HEK293 (cell line): ENCODE results near the gene PRMT6.

Source experiments
- CTCF ChIA-PET: fragments of 350-600 bp; formaldehyde crosslinking; extraction: SDS; loops from one replicate; lab custom pipeline; 2021; ENCODE audit warnings: antibody characterized with exemption; lab: Yijun Ruan, JAX
- POLR2A ChIA-PET: fragments of 300-600 bp; formaldehyde crosslinking; extraction: SDS; loops from one replicate; lab custom pipeline; 2020; ENCODE audit warnings: antibody characterized with exemption, inconsistent platforms; lab: Yijun Ruan, JAX
- H3K27ac ChIP-seq: fragments of 200-500 bp; sonication (Bioruptor generic); 2 replicates; pipeline ENCODE4 v1.5.1; 2014; ENCODE audit warnings: low read depth, low read length, control low read depth, inconsistent platforms; ENCODE audit errors: extremely low read depth
- H3K36me3 ChIP-seq, 2 experiments: fragments of 200-500 bp in 1 of 2; sonication (Bioruptor generic) in 1 of 2; 1 replicate in 1 of 2; 2 replicates in 1 of 2; pipeline ENCODE4 v1.5.1; 2014 to 2017; ENCODE audit warnings: inconsistent platforms in 2 of 2, low read length in 2 of 2; ENCODE audit not compliant: control insufficient read depth in 2 of 2, insufficient read depth in 1 of 2
- H3K4me1 ChIP-seq: fragments of 200-500 bp; sonication (Bioruptor generic); 2 replicates; pipeline ENCODE4 v1.5.1; 2014; ENCODE audit warnings: mild to moderate bottlenecking, low read length, inconsistent platforms; ENCODE audit not compliant: control insufficient read depth, insufficient read depth
- H3K4me3 ChIP-seq: 2 replicates; pipeline ENCODE4 v1.5.1; 2011; ENCODE audit warnings: low read depth, mild to moderate bottlenecking, control low read depth, low read length, moderate library complexity
- H3K9me3 ChIP-seq: fragments of 200-500 bp; sonication (Bioruptor generic); 2 replicates; pipeline ENCODE4 v1.5.1; 2014; ENCODE audit warnings: low read depth, low read length, inconsistent platforms; ENCODE audit not compliant: control insufficient read depth, insufficient read depth
- BCL11A ChIP-seq: fragments of 450-650 bp; formaldehyde crosslinking; IDR thresholded peaks from 2 replicates; pipeline ENCODE4 v1.5.1; 2016; ENCODE audit warnings: low read depth, missing biosample characterization, missing genetic modification characterization
- BCL11B ChIP-seq: fragments of 450-650 bp; formaldehyde crosslinking; IDR thresholded peaks from 2 replicates; pipeline ENCODE4 v1.5.1; 2016; ENCODE audit warnings: low read depth, missing biosample characterization, missing genetic modification characterization
- HOXA7 ChIP-seq: sonication (generic); formaldehyde crosslinking; IDR thresholded peaks from 2 replicates; pipeline ENCODE4 v1.8.1; 2022; ENCODE audit warnings: missing genetic modification reagents, borderline replicate concordance
- KLF10 ChIP-seq: fragments of 450-650 bp; IDR thresholded peaks from 2 replicates; pipeline ENCODE4 v1.5.1; 2018; ENCODE audit warnings: missing biosample characterization, mild to moderate bottlenecking, missing genetic modification characterization
- SP2 ChIP-seq: fragments of 450-650 bp; formaldehyde crosslinking; IDR thresholded peaks from 2 replicates; pipeline ENCODE4 v1.5.1; 2016; ENCODE audit warnings: missing biosample characterization, missing genetic modification characterization
- ZBTB1 ChIP-seq: fragments of 450-650 bp; formaldehyde crosslinking; IDR thresholded peaks from 2 replicates; pipeline ENCODE4 v1.5.1; 2016; ENCODE audit warnings: missing biosample characterization, missing genetic modification characterization
- ZBTB17 ChIP-seq: fragments of 450-650 bp; formaldehyde crosslinking; IDR thresholded peaks from 2 replicates; pipeline ENCODE4 v1.5.1; 2016; ENCODE audit warnings: missing biosample characterization, missing genetic modification characterization
- ZBTB48 ChIP-seq: fragments of 450-650 bp; formaldehyde crosslinking; IDR thresholded peaks from 2 replicates; pipeline ENCODE4 v1.5.1; 2016; ENCODE audit warnings: missing biosample characterization, missing genetic modification characterization
- ZNF2 ChIP-seq: fragments of 450-650 bp; formaldehyde crosslinking; IDR thresholded peaks from 2 replicates; pipeline ENCODE4 v1.5.1; 2016; ENCODE audit warnings: missing biosample characterization, missing genetic modification characterization
- ZNF23 ChIP-seq: fragments of 450-650 bp; formaldehyde crosslinking; IDR thresholded peaks from 2 replicates; pipeline ENCODE4 v1.5.1; 2016; ENCODE audit warnings: missing biosample characterization, missing genetic modification characterization, borderline replicate concordance
- ZNF239 ChIP-seq: fragments of 450-650 bp; formaldehyde crosslinking; IDR thresholded peaks from 2 replicates; pipeline ENCODE4 v1.5.1; 2016; ENCODE audit warnings: missing biosample characterization, missing genetic modification characterization
- ZNF292 ChIP-seq: fragments of 450-650 bp; formaldehyde crosslinking; IDR thresholded peaks from 2 replicates; pipeline ENCODE4 v1.5.1; 2016; ENCODE audit warnings: low read depth, missing biosample characterization, missing genetic modification characterization, borderline replicate concordance
- ZNF302 ChIP-seq: fragments of 450-650 bp; formaldehyde crosslinking; IDR thresholded peaks from 2 replicates; pipeline ENCODE4 v1.5.1; 2016; ENCODE audit warnings: missing biosample characterization, missing genetic modification characterization, low read depth
- ZNF324 ChIP-seq: fragments of 450-650 bp; formaldehyde crosslinking; IDR thresholded peaks from 2 replicates; pipeline ENCODE4 v1.5.1; 2016; ENCODE audit warnings: missing biosample characterization, missing genetic modification characterization
- ZNF354C ChIP-seq: fragments of 450-650 bp; formaldehyde crosslinking; IDR thresholded peaks from 2 replicates; pipeline ENCODE4 v1.5.1; 2016; ENCODE audit warnings: missing biosample characterization, missing genetic modification characterization, low read depth, borderline replicate concordance
- ZNF394 ChIP-seq: fragments of 450-650 bp; formaldehyde crosslinking; IDR thresholded peaks from 2 replicates; pipeline ENCODE4 v1.5.1; 2016; ENCODE audit warnings: missing biosample characterization, missing genetic modification characterization, mild to moderate bottlenecking, moderate library complexity, borderline replicate concordance
- ZNF510 ChIP-seq: fragments of 450-650 bp; formaldehyde crosslinking; IDR thresholded peaks from 2 replicates; pipeline ENCODE4 v1.5.1; 2018; ENCODE audit warnings: mild to moderate bottlenecking, missing genetic modification characterization, missing biosample characterization; ENCODE audit not compliant: insufficient replicate concordance
- ZNF600 ChIP-seq: fragments of 450-650 bp; formaldehyde crosslinking; IDR thresholded peaks from 2 replicates; pipeline ENCODE4 v1.5.1; 2016; ENCODE audit warnings: missing biosample characterization, missing genetic modification characterization
- ZNF664 ChIP-seq: fragments of 450-650 bp; formaldehyde crosslinking; IDR thresholded peaks from 2 replicates; pipeline ENCODE4 v1.5.1; 2016; ENCODE audit warnings: missing biosample characterization, missing genetic modification characterization
- ZNF768 ChIP-seq: fragments of 450-650 bp; formaldehyde crosslinking; IDR thresholded peaks from 2 replicates; pipeline ENCODE4 v1.5.1; 2018; ENCODE audit warnings: missing biosample characterization, mild to moderate bottlenecking, missing genetic modification characterization
- TF ChIP-seq, protein P1 (sequence below): fragments of 450-650 bp; formaldehyde crosslinking; IDR thresholded peaks from 2 replicates; pipeline ENCODE4 v1.5.1; 2016; ENCODE audit warnings: missing biosample characterization, missing genetic modification characterization
- TF ChIP-seq, protein P2 (sequence below): fragments of 450-650 bp; formaldehyde crosslinking; IDR thresholded peaks from 2 replicates; pipeline ENCODE4 v1.5.1; 2016; ENCODE audit warnings: missing biosample characterization, missing genetic modification characterization, low read depth
- TF ChIP-seq, protein P3 (sequence below): fragments of 450-650 bp; formaldehyde crosslinking; IDR thresholded peaks from 2 replicates; pipeline ENCODE4 v1.5.1; 2017; ENCODE audit warnings: missing biosample characterization, missing genetic modification characterization
- TF ChIP-seq, protein P4 (sequence below): fragments of 450-650 bp; formaldehyde crosslinking; IDR thresholded peaks from 2 replicates; pipeline ENCODE4 v1.5.1; 2016; ENCODE audit warnings: missing biosample characterization, missing genetic modification characterization, borderline replicate concordance
- TF ChIP-seq, protein P5 (sequence below): fragments of 450-650 bp; formaldehyde crosslinking; IDR thresholded peaks from 2 replicates; pipeline ENCODE4 v1.5.1; 2016; ENCODE audit warnings: missing biosample characterization, missing genetic modification characterization

Gene PRMT6

DNA sequence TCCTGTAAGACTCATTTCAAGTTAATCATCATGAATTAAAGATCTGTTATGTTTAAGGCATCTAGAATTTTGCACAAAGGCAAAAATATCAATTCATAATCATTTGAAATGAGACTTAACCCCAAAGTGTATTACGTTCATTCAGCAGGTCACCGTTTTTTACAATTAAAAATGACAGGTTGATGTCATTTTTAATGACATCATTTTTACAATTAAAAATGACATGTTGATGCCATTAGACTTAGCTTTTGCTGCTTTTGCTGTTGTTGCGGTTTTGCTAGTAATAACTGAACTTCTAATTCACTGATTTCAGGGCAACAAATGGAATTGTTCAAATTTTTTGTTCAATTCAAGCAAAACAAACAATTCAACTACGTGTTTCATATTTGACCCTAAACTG, 17.0 kb downstream of the PRMT6 start:
- no peaks in the 10 kb centered on the region for H3K4me1 ChIP-seq
- no peak overlapping the region for H3K4me3 ChIP-seq
- H3K9me3 ChIP-seq = no peaks in the 10 kb centered on the region
- ChIA-PET POLR2A (no interaction called here), CTCF (no interaction called here)
- no peaks in the 10 kb centered on the region for H3K36me3 ChIP-seq
- no peak overlapping the region for H3K27ac ChIP-seq
- TF ChIP-seq, protein P1, sequence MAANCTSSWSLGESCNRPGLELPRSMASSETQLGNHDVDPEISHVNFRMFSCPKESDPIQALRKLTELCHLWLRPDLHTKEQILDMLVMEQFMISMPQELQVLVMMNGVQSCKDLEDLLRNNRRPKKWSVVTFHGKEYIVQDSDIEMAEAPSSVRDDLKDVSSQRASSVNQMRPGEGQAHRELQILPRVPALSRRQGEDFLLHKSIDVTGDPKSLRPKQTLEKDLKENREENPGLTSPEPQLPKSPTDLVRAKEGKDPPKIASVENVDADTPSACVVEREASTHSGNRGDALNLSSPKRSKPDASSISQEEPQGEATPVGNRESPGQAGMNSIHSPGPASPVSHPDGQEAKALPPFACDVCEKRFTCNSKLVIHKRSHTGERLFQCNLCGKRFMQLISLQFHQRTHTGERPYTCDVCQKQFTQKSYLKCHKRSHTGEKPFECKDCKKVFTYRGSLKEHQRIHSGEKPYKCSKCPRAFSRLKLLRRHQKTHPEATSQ (tag by site-specific recombination) = no peak
- TF ChIP-seq HOXA7 (CRISPR knock-in tag) (no peak), ZNF600 (tag by site-specific recombination) (no peak), ZNF394 (tag by site-specific recombination) (no peak)
- TF ChIP-seq, protein P2, sequence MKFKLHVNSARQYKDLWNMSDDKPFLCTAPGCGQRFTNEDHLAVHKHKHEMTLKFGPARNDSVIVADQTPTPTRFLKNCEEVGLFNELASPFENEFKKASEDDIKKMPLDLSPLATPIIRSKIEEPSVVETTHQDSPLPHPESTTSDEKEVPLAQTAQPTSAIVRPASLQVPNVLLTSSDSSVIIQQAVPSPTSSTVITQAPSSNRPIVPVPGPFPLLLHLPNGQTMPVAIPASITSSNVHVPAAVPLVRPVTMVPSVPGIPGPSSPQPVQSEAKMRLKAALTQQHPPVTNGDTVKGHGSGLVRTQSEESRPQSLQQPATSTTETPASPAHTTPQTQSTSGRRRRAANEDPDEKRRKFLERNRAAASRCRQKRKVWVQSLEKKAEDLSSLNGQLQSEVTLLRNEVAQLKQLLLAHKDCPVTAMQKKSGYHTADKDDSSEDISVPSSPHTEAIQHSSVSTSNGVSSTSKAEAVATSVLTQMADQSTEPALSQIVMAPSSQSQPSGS (tag by site-specific recombination) = peak; percentile 79

DNA sequence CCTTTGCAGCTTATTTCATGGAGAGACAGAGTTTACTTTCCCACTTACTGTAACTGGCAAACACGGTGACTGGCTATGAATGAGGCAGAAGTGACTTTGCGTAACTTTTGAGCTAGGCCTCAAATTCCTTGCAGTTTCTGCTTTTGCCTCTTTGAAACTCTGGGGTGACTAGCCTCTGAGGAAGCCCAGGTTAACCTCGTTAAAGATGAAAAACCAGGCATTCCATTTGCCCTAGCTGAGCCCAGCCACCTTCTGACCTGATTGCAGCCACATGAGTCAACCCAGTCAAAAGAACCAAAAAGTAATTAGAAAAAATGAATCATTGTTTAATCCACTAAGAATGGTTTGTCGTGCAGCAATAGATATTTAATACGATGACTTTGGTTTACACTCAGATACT, 20.4 kb downstream of the PRMT6 start:
- Histone ChIP-seq H3K27ac (no peak overlapping the region), H3K9me3 (no peaks in the 10 kb centered on the region), H3K4me3 (no peak overlapping the region), H3K4me1 (no peaks in the 10 kb centered on the region), H3K36me3 (no peaks in the 10 kb centered on the region)
- no peak for TF ChIP-seq KLF10 (tag by site-specific recombination)
- no peak for TF ChIP-seq ZBTB17
- CTCF ChIA-PET = interaction anchor here (0.6 kb wide), 1 partner anchor 20 kb away, joined by 3 read pairs; no protein-coding TSS in a partner anchor
- POLR2A ChIA-PET = no interaction called here

DNA sequence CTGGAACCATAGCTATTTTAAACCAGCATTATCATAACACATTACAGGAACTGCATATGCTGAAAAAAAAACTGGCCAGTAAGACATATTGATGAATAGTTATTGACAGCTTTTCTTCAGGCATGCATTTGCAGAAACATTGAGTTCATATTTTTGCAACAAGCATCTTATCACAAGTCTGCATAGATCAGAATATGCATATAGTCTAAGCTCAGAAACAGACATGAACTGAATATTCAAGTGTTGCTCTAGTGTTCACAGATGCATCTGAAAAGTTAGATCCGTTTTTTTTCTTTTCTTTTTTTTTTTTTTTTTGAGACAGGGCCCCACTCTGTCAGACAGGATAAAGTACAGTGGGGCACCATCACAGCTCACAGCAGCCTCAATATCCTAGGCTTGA, 22.8 kb downstream of the PRMT6 start:
- ChIA-PET POLR2A (no interaction called here), CTCF (no interaction called here)
- Histone ChIP-seq H3K27ac (no peak overlapping the region), H3K4me3 (no peak overlapping the region), H3K4me1 (no peaks in the 10 kb centered on the region), H3K36me3 (no peaks in the 10 kb centered on the region), H3K9me3 (no peaks in the 10 kb centered on the region)
- TF ChIP-seq BCL11B (tag by site-specific recombination) = no peak
- no peak for TF ChIP-seq ZBTB48 (tag by site-specific recombination)
- TF ChIP-seq ZBTB1 (tag by site-specific recombination) = no peak
- no peak for TF ChIP-seq BCL11A (tag by site-specific recombination)
- TF ChIP-seq, protein P3, sequence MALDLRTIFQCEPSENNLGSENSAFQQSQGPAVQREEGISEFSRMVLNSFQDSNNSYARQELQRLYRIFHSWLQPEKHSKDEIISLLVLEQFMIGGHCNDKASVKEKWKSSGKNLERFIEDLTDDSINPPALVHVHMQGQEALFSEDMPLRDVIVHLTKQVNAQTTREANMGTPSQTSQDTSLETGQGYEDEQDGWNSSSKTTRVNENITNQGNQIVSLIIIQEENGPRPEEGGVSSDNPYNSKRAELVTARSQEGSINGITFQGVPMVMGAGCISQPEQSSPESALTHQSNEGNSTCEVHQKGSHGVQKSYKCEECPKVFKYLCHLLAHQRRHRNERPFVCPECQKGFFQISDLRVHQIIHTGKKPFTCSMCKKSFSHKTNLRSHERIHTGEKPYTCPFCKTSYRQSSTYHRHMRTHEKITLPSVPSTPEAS (tag by site-specific recombination) = no peak
- no peak for TF ChIP-seq ZNF2 (tag by site-specific recombination)
- no peak for TF ChIP-seq ZNF239 (tag by site-specific recombination)
- no peak for TF ChIP-seq ZNF768
- TF ChIP-seq SP2 (tag by site-specific recombination) = no peak
- TF ChIP-seq ZNF324 (tag by site-specific recombination) = no peak
- TF ChIP-seq, protein P4, sequence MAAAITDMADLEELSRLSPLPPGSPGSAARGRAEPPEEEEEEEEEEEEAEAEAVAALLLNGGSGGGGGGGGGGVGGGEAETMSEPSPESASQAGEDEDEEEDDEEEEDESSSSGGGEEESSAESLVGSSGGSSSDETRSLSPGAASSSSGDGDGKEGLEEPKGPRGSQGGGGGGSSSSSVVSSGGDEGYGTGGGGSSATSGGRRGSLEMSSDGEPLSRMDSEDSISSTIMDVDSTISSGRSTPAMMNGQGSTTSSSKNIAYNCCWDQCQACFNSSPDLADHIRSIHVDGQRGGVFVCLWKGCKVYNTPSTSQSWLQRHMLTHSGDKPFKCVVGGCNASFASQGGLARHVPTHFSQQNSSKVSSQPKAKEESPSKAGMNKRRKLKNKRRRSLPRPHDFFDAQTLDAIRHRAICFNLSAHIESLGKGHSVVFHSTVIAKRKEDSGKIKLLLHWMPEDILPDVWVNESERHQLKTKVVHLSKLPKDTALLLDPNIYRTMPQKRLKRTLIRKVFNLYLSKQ (tag by site-specific recombination) = no peak
- no peak for TF ChIP-seq ZNF510 (tag by site-specific recombination)
- no peak for TF ChIP-seq ZNF354C
- TF ChIP-seq ZNF23 = no peak
- TF ChIP-seq ZNF664 (tag by site-specific recombination) = no peak
- TF ChIP-seq, protein P5, sequence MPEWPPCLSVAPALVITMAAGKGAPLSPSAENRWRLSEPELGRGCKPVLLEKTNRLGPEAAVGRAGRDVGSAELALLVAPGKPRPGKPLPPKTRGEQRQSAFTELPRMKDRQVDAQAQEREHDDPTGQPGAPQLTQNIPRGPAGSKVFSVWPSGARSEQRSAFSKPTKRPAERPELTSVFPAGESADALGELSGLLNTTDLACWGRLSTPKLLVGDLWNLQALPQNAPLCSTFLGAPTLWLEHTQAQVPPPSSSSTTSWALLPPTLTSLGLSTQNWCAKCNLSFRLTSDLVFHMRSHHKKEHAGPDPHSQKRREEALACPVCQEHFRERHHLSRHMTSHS (tag by site-specific recombination) = no peak
- TF ChIP-seq ZNF292 (tag by site-specific recombination) = no peak
- TF ChIP-seq ZNF302 (tag by site-specific recombination) = no peak
